HG02973 (cell line): Measurements from ENCODE around the gene LRP1.

Source experiments
- ATAC-seq: cut with Tn5 transposase; IDR thresholded peaks from one replicate; pipeline ENCODE4 v1.9.1; 2021; ENCODE audit warnings: moderate library complexity; ENCODE audit not compliant: unreplicated experiment

The LRP1 gene

GRCh38 chr12:57170927-57171326 is 42.6 kb downstream of the LRP1 start:
- ATAC-seq = no peak

GRCh38 chr12:57171668-57172067 is 43.4 kb downstream of the LRP1 start:
- ATAC-seq = no peak

- ATAC-seq = no peak
Observed at GRCh38 chr12:57173089-57173488, 44.8 kb downstream of the LRP1 start.

- ATAC-seq = no peak
Observed at GRCh38 chr12:57173683-57174082, 45.4 kb downstream of the LRP1 start.

- no peak for ATAC-seq
Observed at GRCh38 chr12:57175428-57176138, 47.3 kb downstream of the LRP1 start.

GRCh38 chr12:57176139-57176477 is 47.8 kb downstream of the LRP1 start:
- ATAC-seq = no peak

- no peak for ATAC-seq
Observed at GRCh38 chr12:57176846-57177245, 48.6 kb downstream of the LRP1 start.

- ATAC-seq = no peak
Observed at GRCh38 chr12:57177354-57177753, 49.1 kb downstream of the LRP1 start.

- ATAC-seq = no peak
Observed at GRCh38 chr12:57178213-57178612, 49.9 kb downstream of the LRP1 start.

- no peak for ATAC-seq
Observed at GRCh38 chr12:57179331-57180086, 51.2 kb downstream of the LRP1 start.

- ATAC-seq = no peak
Observed at GRCh38 chr12:57180321-57180989, 52.2 kb downstream of the LRP1 start.

- no peak for ATAC-seq
Observed at GRCh38 chr12:57181072-57181471, 52.8 kb downstream of the LRP1 start.

GRCh38 chr12:57181561-57182155 is 53.4 kb downstream of the LRP1 start:
- no peak for ATAC-seq

GRCh38 chr12:57182918-57183575 is 54.8 kb downstream of the LRP1 start:
- ATAC-seq = peak; percentile 73

GRCh38 chr12:57183939-57184725 is 55.8 kb downstream of the LRP1 start:
- ATAC-seq = no peak

GRCh38 chr12:57185403-57185802 is 57.1 kb downstream of the LRP1 start:
- ATAC-seq = no peak

GRCh38 chr12:57185906-57186508 is 57.7 kb downstream of the LRP1 start:
- ATAC-seq = no peak

- no peak for ATAC-seq
Observed at GRCh38 chr12:57187222-57188089, 59.2 kb downstream of the LRP1 start.

GRCh38 chr12:57188090-57188425 is 59.8 kb downstream of the LRP1 start:
- no peak for ATAC-seq
